Neural cell (in vitro differentiated cells): ENCODE results near the gene CDK11A.

Experiments used
- POLR2AphosphoS5 ChIP-seq: IDR thresholded peaks from 2 replicates; pipeline ENCODE4 v1.6.1; 2012
- REST ChIP-seq: IDR thresholded peaks from 2 replicates; pipeline ENCODE4 v1.6.1; 2012; ENCODE audit warnings: borderline replicate concordance
- TF ChIP-seq, protein P1 (sequence below): fragments of 450-650 bp; IDR thresholded peaks from 2 replicates; pipeline ENCODE4 v1.5.1; 2014; ENCODE audit warnings: antibody characterized with exemption, mild to moderate bottlenecking, moderate library complexity; ENCODE audit not compliant: poor library complexity, severe bottlenecking

GRCh38 chr1:1764876-1765470 lies 40.8 kb upstream of the CDK11A start:
- TF ChIP-seq, protein P1, sequence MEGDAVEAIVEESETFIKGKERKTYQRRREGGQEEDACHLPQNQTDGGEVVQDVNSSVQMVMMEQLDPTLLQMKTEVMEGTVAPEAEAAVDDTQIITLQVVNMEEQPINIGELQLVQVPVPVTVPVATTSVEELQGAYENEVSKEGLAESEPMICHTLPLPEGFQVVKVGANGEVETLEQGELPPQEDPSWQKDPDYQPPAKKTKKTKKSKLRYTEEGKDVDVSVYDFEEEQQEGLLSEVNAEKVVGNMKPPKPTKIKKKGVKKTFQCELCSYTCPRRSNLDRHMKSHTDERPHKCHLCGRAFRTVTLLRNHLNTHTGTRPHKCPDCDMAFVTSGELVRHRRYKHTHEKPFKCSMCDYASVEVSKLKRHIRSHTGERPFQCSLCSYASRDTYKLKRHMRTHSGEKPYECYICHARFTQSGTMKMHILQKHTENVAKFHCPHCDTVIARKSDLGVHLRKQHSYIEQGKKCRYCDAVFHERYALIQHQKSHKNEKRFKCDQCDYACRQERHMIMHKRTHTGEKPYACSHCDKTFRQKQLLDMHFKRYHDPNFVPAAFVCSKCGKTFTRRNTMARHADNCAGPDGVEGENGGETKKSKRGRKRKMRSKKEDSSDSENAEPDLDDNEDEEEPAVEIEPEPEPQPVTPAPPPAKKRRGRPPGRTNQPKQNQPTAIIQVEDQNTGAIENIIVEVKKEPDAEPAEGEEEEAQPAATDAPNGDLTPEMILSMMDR: no peak
- TF ChIP-seq POLR2AphosphoS5 (no peak), REST (no peak)
